ENCODE measurements around the gene SUGP1.
"Not testable (repeated sequence)": the region's sequence is repeated elsewhere in the genome, so short reads cannot be mapped to it uniquely, and the experiment has no call there.

The SUGP1 gene

DNA sequence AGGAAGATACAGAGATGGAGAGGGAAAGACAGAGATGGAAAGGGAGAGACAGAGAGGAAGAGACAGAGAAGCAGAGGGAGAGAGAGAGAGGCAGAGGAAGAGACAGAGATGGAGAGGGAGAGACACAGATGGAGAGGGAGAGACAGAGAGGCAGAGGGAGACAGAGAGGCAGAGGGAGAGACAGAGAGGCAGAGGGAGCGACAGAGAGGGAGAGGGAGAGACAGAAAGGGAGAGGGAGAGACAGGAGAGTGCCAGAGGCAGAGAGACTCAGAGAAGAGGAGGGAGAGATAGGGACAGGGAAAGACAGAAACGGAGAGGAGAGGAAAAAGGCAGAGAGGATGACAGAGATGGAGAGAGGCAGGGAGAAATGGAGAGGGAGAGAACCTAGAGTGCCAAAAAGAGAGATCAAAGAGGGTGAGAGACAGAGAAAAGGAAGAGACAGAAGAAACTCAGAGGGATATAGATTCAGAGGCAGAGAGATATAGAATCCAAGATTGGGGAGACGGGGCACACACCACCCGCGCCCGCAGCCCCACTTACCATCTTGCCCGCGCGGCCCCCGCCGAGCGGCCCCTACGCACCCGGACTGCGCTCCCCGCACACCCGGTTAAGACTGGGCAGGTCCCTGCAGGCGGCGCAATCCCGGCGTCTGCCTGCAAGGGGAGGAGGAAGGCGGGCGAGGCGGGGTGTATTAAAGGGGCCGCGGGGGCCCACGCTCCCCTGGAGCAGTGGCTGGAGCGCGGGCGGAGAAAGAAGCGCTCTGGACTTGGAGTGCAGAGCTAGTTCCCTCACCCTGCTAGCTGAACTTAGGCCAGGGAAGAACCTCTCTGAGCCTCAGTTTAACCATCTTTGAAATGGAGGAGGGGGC is 57.9 kb downstream of the SUGP1 start:
- no peak for DNase-seq

GRCh38 chr19:19261350-19262189 is 58.7 kb downstream of the SUGP1 start:
- DNase-seq, result no peak

DNA sequence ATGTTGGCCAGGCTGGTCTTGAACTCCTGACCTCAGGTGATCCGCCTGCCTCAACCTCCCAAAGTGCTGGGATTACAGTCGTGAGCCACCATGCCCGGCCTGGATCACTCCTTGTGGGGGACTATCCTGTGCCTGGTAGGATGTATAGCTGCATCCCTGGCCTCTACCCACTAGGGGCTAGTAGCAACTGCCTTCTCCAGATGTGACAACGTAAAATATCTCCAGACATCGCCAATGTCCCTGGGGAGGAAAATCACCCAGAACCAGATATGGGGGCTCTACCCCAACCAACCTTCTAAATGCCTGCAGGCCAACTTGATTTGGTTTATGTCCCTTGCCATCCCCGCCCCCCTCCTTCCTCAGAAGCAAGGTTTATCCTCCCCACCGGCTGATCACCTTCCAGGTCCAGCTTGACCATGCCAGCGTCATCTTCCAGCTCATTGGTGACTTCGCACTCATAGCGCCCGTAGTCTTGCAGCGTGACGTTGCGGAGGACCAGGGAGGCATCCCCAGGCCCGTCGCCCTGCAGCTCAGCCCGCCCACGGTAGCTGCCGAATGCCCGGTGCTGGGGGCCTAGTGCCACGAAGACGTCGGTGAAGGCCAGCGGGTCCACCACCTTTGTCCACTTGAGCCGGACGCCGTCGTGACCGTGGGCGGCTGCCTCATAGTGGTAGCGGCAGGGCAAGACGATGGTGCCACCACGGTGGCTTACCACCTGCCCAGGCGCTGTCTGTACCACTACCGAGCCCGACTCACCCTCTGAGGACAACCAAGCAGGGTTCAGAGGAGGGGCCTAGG is 59.7 kb downstream of the SUGP1 start:
- no peak for DNase-seq

GRCh38 chr19:19259741-19260140 is 60.6 kb downstream of the SUGP1 start:
- peak; percentile 13 for DNase-seq

- DNase-seq, result no peak
Measured at GRCh38 chr19:19258589-19259338, 61.5 kb downstream of the SUGP1 start.

DNA sequence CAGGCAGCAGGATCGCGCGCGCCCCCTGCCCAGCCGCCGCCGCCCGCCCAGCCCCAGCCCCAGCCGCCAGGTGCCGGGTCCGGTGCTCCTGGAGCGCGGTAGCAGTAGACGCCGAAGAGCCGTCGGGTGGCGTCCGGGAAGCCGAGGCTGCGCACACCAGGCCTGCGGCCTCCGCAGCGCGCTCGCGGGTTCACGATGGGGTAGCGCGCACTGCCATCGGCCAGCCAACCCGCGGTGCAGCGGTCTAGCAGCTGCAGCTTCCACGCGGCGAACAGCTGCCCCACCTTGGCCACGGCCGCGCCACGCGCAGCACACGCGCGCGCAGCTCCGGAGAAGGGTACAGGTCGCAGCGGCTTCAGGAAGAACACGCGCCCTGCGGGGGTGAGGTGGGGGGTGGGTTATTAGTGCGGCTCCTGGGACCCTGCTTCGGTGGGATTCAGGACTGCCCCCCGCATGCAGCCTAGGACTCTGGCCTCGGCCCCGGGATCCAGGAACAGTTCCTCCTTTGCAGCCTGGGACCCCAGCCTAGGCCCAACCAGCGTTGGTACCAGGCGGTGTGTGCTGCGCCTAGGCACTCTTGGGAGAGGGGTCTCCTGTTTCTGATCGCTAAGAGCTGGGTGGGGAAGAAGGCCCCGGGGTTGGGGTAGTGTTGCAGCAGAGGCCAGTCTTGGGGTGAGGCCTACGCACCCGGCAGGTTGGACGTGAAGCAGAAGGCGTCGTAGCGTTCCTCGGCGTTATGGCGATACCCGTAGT is 62.3 kb downstream of the SUGP1 start:
- DNase-seq, result no peak

- no peak for DNase-seq
Measured at GRCh38 chr19:19257137-19257536, 63.2 kb downstream of the SUGP1 start.

DNA sequence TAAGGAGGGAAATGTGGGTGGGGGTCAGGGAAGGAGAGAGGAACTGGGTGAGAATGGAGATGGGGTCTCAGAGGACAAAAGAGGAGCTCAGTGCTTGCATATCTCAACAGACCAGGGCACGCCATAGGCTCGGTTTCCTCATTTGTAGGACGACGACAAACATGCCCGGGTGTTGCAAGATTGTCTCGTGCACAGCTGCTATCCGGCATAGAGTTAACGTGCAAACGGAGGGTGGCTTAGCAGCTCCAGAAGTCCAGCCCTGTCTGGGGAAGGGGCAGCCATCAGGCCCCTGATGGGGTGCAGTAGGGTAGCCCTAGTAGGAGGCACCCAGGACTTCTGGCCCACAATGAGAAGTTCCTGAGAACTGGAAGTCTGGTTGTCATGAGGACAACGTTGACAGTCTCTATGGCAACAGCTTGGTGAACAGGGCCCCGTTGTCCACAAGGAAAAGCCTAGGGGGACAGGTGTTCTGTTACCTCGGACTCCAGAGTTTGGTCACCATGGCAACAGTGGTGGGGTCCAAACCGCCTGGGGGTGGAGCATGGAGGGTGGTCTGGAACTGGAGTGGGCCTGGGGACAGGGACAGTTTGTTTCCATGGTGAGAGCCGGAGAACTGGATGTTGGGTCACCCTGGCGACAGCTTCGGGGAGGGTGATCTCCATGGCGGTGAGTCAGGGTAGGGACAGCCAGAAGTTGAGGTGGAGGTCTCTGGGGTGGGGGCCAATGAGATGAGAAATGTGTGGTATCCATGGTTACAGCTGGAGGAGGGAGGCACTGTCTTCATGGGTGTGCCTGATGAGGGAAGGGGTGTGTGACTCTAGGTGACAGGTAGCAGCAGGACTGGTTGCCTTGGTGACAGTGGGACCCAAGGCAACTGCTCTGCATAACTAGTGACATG is 64.0 kb downstream of the SUGP1 start:
- no peak for DNase-seq

GRCh38 chr19:19253409-19253808 is 66.9 kb downstream of the SUGP1 start:
- DNase-seq, result not testable (repeated sequence)

DNA sequence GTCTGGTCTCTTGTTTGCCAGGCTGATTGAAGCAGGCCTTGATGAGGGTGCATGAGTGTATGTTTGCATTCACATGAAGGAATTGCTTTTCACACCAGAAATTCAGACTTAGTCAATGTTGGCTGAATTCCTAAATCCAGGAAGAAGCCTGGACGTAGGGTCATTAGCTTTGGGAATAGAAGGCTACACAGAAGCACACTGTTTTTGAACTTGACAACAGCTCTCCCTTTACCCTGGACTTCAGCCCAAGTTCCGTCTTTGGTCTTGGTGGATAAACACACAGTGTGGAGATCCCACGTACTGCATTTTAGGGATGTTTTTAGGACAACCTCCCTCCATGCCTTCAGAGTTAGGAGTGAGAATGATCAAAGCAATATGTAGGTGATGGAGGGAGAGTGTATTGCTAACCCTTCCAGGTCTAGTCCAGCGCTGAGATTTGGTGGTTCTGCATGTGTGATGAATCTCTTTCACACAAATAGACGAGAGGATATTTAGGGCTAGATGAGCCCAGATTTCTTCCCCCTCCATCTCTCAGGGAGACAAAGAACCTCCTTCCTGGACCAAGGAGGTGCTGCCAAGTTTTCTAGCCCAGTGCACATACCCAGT is 70.0 kb downstream of the SUGP1 start:
- DNase-seq, result no peak

DNA sequence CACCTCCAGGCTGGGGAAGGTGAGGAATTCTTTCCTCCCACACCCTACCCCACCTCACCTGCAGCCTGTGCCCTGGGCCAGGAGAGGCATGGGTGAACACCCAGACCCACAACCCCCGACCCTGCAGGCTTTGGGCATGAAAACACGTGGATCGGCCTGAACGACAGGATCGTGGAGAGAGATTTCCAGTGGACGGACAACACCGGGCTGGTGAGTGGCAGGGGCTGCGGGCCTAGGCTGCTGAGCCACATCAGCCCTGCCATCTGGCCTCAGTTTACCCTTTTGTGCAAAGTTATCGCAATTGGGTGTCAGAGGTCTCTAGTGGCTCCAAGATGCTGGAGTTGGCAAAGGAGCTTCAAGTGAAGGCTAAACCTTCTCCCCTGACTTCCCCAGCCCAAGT is 79.8 kb downstream of the SUGP1 start:
- DNase-seq, result no peak

DNA sequence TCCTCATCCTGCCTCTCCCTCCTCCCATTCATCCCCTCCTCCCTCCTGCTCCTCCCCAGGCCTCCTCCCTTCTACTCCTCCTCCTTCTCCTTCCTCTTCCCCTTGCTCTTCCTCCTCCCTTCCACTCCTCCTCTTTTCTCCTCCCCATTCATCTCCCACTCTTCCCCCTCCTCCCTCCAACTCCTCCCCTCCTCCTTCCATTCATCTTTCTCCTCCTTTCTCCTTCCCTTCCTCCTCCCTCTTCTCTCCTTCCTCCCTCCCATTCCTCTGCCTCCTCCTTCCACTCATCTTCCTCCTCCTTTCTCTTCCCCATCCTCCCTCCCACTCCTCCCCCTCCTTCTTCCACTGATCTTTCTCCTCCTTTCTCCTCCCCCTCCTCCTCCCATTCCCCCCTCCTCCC is 80.6 kb downstream of the SUGP1 start:
- DNase-seq, result no peak

GRCh38 chr19:19238126-19238894 is 82.0 kb downstream of the SUGP1 start:
- no peak for DNase-seq

- DNase-seq, result no peak
Measured at GRCh38 chr19:19236173-19236572, 84.1 kb downstream of the SUGP1 start.

DNA sequence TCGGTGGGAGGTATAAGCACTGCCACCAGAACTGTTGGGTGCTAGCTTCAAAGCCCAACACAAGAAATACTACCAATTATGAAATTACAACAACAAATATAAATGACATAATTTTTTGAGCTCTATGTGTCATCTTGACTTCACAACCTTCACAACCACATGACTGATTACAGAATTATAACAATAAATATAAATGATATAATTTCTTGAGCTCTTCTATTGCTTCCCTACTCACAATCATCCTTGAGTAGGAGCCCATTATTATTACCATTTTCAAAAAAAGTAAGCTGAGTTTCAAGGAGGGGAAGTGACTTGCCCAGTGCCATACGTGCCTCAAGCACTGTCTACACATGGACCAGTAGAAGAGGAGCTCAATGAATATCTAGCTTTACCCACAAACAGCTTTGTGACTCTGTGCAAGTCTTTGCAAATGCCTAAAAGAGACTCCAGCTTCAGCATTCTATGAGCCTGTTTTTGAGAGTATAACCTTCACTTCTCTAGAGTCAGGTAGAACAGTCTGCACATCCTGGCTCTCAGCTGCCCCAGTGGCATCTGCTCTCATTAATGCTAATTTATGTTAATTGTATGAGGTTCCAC is 86.0 kb downstream of the SUGP1 start:
- no peak for DNase-seq

- no peak for DNase-seq
Measured at GRCh38 chr19:19232261-19232721, 88.0 kb downstream of the SUGP1 start.

- DNase-seq, result no peak
Measured at GRCh38 chr19:19230999-19231398, 89.3 kb downstream of the SUGP1 start.

- no peak for DNase-seq
Measured at GRCh38 chr19:19229701-19230100, 90.6 kb downstream of the SUGP1 start.

GRCh38 chr19:19227217-19227616 is 93.1 kb downstream of the SUGP1 start:
- no peak for DNase-seq
